Gastroesophageal sphincter (tissue), 4 donors: ENCODE results near the gene MTA2. TPM values are rescaled to one million over a fixed set of nuclear protein-coding genes. Genes with fewer than 3 reads are reported as not detected.

Experiments
- ATAC-seq: fragments of 150-250 bp; one replicate; pipeline ENCODE4 v1.9.1; 2016; ENCODE audit warnings: mild to moderate bottlenecking, moderate library complexity
- H3K27ac ChIP-seq, 4 donors: fragments of 200-600 bp; sonication (generic) in 3 of 4; 1 replicate in 3 of 4; 2 replicates in 1 of 4; pipeline ENCODE4 v1.5.1; 2016 to 2019
- H3K27me3 ChIP-seq: fragments of 200-600 bp; sonication (generic); one replicate; pipeline ENCODE4 v1.5.1; 2019
- H3K36me3 ChIP-seq, 2 donors: fragments of 200-600 bp; sonication (generic); one replicate each; pipeline ENCODE4 v1.5.1; 2019; ENCODE audit warnings: control low read depth in 1 of 2
- H3K4me1 ChIP-seq, 3 donors: fragments of 200-600 bp; sonication (generic); 1 replicate in 2 of 3; 2 replicates in 1 of 3; pipeline ENCODE4 v1.5.1; 2016 to 2019; ENCODE audit warnings: control low read depth in 2 of 3
- H3K4me3 ChIP-seq, 2 donors: fragments of 200-600 bp; sonication (generic); one replicate each; pipeline ENCODE4 v1.5.1; 2019; ENCODE audit warnings: mild to moderate bottlenecking in 1 of 2, moderate library complexity in 1 of 2
- H3K9me3 ChIP-seq, 3 donors: fragments of 200-600 bp; sonication (generic); one replicate each; pipeline ENCODE4 v1.5.1; 2017 to 2019; ENCODE audit warnings: control low read depth in 2 of 3
- CTCF ChIP-seq, 4 experiments: fragments of 200-600 bp in 2 of 4; fragments of 450-650 bp in 2 of 4; sonication (generic) in 1 of 4; IDR thresholded peaks; one replicate each; pipeline ENCODE4 v1.5.1; 2017 to 2019; ENCODE audit warnings: antibody characterized with exemption in 4 of 4, mild to moderate bottlenecking in 2 of 4, moderate library complexity in 2 of 4
- EP300 ChIP-seq: sonication (generic); formaldehyde crosslinking; IDR thresholded peaks from one replicate; pipeline ENCODE4 v1.6.1; 2017; ENCODE audit warnings: antibody characterized with exemption, mild to moderate bottlenecking
- POLR2A ChIP-seq, 2 donors: fragments of 450-650 bp; IDR thresholded peaks; one replicate each; pipeline ENCODE4 v1.6.1; 2017; ENCODE audit warnings: antibody characterized with exemption in 2 of 2, mild to moderate bottlenecking in 2 of 2, moderate library complexity in 1 of 2
- POLR2AphosphoS5 ChIP-seq: sonication (generic); formaldehyde crosslinking; IDR thresholded peaks from one replicate; pipeline ENCODE4 v1.6.1; 2017; ENCODE audit warnings: antibody characterized with exemption
- WGBS, 2 donors: methylation state at CpG; one replicate each; pipeline ENCODE4 v1.1.5; 2018; ENCODE audit warnings: low coverage in 1 of 2; 5-methylcytosine and 5-hydroxymethylcytosine counted together
- total RNA-seq, 4 donors: library from RNA; depleted of rRNA; stranded (reverse); fragments of >200 nt; gene quantifications; one replicate each; pipeline ENCODE4 v1.1.0, GENCODE V29; 2016

Gene MTA2
- total RNA-seq, 4 donors from 2014 or later, result 67.9 to 88.7 (median 85.6) TPM

DNA sequence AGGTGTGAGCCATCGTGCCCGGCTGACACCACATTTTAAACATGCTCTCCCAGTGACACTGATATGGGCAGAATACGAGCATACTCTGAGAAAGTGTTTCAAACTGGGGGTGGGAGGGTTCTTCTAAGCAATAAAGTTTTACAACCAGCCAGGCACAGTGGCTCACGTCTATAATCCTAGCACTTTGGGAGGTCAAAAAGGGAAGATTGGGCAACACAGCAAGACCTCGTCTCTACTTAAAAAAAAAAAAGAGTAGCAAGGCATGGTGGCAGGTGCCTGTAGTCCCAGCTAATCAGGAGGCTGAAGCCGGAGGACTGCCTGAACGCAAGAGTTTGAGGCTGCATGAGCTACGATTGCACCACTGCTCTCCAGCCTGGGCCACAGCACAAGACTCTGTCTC, 42.6 kb upstream of the MTA2 start:
- WGBS, 2 donors, result 61 to 85% methylated on average over 5 to 8 of the region's 8 CpGs
- no peak overlapping the region for H3K4me3 ChIP-seq
- peaks cover 2 to 38% (median 14%) of the 10 kb centered on the region in 3 donors for H3K4me1 ChIP-seq
- H3K27me3 ChIP-seq, result no peaks in the 10 kb centered on the region
- TF ChIP-seq EP300 (no peak), POLR2AphosphoS5 (no peak), POLR2A (IDR thresholded peaks at IDR 0.05) (no peak), CTCF (IDR thresholded peaks at IDR 0.05) (no peak)
- H3K36me3 ChIP-seq, result peaks cover 0 to 54% of the 10 kb centered on the region in 2 donors
- H3K9me3 ChIP-seq, result no peaks in the 10 kb centered on the region
- H3K27ac ChIP-seq, result peak overlapping the region in 1 of 4 donors; percentile 35
- ATAC-seq, result no peak

DNA sequence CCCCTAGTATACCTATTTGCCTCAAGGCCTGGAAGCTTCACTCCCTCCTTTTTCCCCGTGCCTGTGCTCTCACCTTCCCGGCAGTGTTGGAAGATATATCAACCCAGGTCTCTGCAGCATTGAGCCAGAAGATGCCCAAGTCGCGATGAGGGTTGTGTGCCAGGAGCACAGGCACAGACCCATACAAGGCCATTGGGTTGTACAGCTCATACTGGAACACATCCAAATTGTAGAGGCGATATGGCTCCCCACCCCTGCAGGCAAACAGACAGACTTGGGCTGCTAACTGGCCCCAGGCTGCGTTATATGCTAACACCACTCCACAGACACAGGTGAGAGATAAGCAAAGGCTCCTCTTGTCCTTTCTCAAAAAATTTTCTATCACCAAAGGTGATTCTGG, 30.8 kb upstream of the MTA2 start:
- H3K4me3 ChIP-seq, result no peak overlapping the region
- no peak for TF ChIP-seq CTCF (IDR thresholded peaks at IDR 0.05)
- no peak for TF ChIP-seq EP300
- TF ChIP-seq POLR2A (IDR thresholded peaks at IDR 0.05), result no peak
- TF ChIP-seq POLR2AphosphoS5, result no peak
- H3K4me1 ChIP-seq, result no peaks in the 10 kb centered on the region
- ATAC-seq, result no peak
- H3K27me3 ChIP-seq, result no peaks in the 10 kb centered on the region
- no peaks in the 10 kb centered on the region for H3K9me3 ChIP-seq
- H3K27ac ChIP-seq, result no peak overlapping the region
- peaks cover 3 to 98% of the 10 kb centered on the region in 2 donors for H3K36me3 ChIP-seq
- 35 to 86% methylated on average over 1 to 4 of the region's 6 CpGs for WGBS, 2 donors

- no peak for ATAC-seq
- WGBS, 2 donors, result 53 to 89% methylated on average over 2 of the region's 3 CpGs
- no peak for TF ChIP-seq EP300
- TF ChIP-seq POLR2A (IDR thresholded peaks at IDR 0.05), result no peak
- no peak for TF ChIP-seq POLR2AphosphoS5
- no peak for TF ChIP-seq CTCF (IDR thresholded peaks at IDR 0.05)
- no peaks in the 10 kb centered on the region for H3K9me3 ChIP-seq
- no peak overlapping the region for H3K4me3 ChIP-seq
- no peak overlapping the region for H3K27ac ChIP-seq
- no peaks in the 10 kb centered on the region for H3K27me3 ChIP-seq
- peaks cover 3 to 82% of the 10 kb centered on the region in 2 donors for H3K36me3 ChIP-seq
- no peaks in the 10 kb centered on the region for H3K4me1 ChIP-seq
Observed at GRCh38 chr11:62627713-62628112, 26.0 kb upstream of the MTA2 start.

GRCh38 chr11:62622476-62623089, 20.9 kb upstream of the MTA2 start:
- Histone ChIP-seq H3K4me3 (peak overlapping the region; percentile 63 to 73), H3K36me3 (peaks cover 0 to 48% of the 10 kb centered on the region in 2 donors), H3K4me1 (peaks cover 0 to 29% (median 11%) of the 10 kb centered on the region in 3 donors), H3K27me3 (no peaks in the 10 kb centered on the region), H3K27ac (peak overlapping the region; percentile 69 to 88 (median 86)), H3K9me3 (no peaks in the 10 kb centered on the region)
- TF ChIP-seq EP300, result no peak
- TF ChIP-seq POLR2AphosphoS5, result no peak
- no peak for TF ChIP-seq CTCF (IDR thresholded peaks at IDR 0.05)
- TF ChIP-seq POLR2A (IDR thresholded peaks at IDR 0.05), result no peak
- 61 to 88% methylated on average over 3 to 4 of the region's 7 CpGs for WGBS, 2 donors
- no peak for ATAC-seq
